AG04450 (cell line): ENCODE measurements around the gene PDLIM3. TPM values are rescaled to one million over a fixed set of nuclear protein-coding genes. Genes with fewer than 3 reads are reported as not detected.
"Not testable (repeated sequence)": the region's sequence is repeated elsewhere in the genome, so short reads cannot be mapped to it uniquely, and the experiment has no call there.

ENCODE experiments used
- CTCF ChIA-PET: fragments of 300-600, 350-600 bp; formaldehyde crosslinking; extraction: SDS; loops from one replicate; lab custom pipeline; 2022; ENCODE audit warnings: antibody characterized with exemption, inconsistent platforms; lab: Charles Lee
- POLR2A ChIA-PET: fragments of 350-600 bp; formaldehyde crosslinking; extraction: SDS; loops from one replicate; lab custom pipeline; 2021; ENCODE audit warnings: antibody characterized with exemption, inconsistent platforms; lab: Yijun Ruan, JAX
- DNase-seq: peaks from one replicate; pipeline ENCODE4 v3.0.0-alpha.2; 2011; ENCODE audit warnings: low read depth, low spot score
- H3K27ac ChIP-seq: one replicate; pipeline ENCODE4 v1.5.1; 2012; ENCODE audit warnings: low read depth, low read length, control low read depth
- H3K27me3 ChIP-seq: one replicate; pipeline ENCODE4 v1.6.0; 2012; ENCODE audit warnings: low read length; ENCODE audit not compliant: control insufficient read depth, insufficient read depth
- H3K4me3 ChIP-seq: 2 replicates; pipeline ENCODE4 v1.5.1; 2011; ENCODE audit warnings: mild to moderate bottlenecking, low read depth, low read length, control low read depth
- H3K9me3 ChIP-seq: 2 replicates; pipeline ENCODE4 v1.5.1; 2012; ENCODE audit warnings: low read length; ENCODE audit not compliant: control insufficient read depth, insufficient read depth
- CTCF ChIP-seq: IDR thresholded peaks from 2 replicates; pipeline ENCODE4 v1.5.1; 2011; ENCODE audit warnings: low read depth, low read length, control low read depth, inconsistent platforms
- polyA plus RNA-seq: library from polyadenylated mRNA; depleted of rRNA; stranded (reverse); fragments of >200 nt; gene quantifications from 2 replicates; pipeline ENCODE4 v1.2.3, GENCODE V29; 2011

Gene PDLIM3
- polyA plus RNA-seq, 1 experiment = 15.4 TPM

GRCh38 chr4:185532293-185532692 is 3.0 kb downstream of the PDLIM3 start:
- TF ChIP-seq CTCF = no peak
- Histone ChIP-seq H3K27me3 (no peaks in the 10 kb centered on the region), H3K27ac (no peak overlapping the region), H3K4me3 (no peak overlapping the region), H3K9me3 (no peaks in the 10 kb centered on the region)
- CTCF ChIA-PET = interaction anchor here (0.6 to 0.7 kb wide), 2 partner anchors 11 to 1269 kb away, joined by 3 read pairs; no protein-coding TSS in a partner anchor
- no peak for DNase-seq
- POLR2A ChIA-PET = no interaction called here

GRCh38 chr4:185531654-185532053 is 3.7 kb downstream of the PDLIM3 start:
- CTCF ChIA-PET = interaction anchor here (0.6 to 1.0 kb wide), 3 partner anchors 10 to 1268 kb away, joined by 3 read pairs; no protein-coding TSS in a partner anchor
- H3K27me3 ChIP-seq, DNase-seq, H3K9me3 ChIP-seq, POLR2A ChIA-PET, H3K4me3 ChIP-seq, H3K27ac ChIP-seq: not testable (repeated sequence)

- CTCF ChIA-PET = no interaction called here
- POLR2A ChIA-PET = no interaction called here
- H3K4me3 ChIP-seq = no peak overlapping the region
- no peaks in the 10 kb centered on the region for H3K27me3 ChIP-seq
- DNase-seq = no peak
- H3K9me3 ChIP-seq = 0 out of 2 replicates have a peak, but pooled peaks cover 4% of the 10 kb centered on the region
- no peak for TF ChIP-seq CTCF
- H3K27ac ChIP-seq = no peak overlapping the region
Observed at GRCh38 chr4:185529413-185529812, 5.9 kb downstream of the PDLIM3 start.

DNA sequence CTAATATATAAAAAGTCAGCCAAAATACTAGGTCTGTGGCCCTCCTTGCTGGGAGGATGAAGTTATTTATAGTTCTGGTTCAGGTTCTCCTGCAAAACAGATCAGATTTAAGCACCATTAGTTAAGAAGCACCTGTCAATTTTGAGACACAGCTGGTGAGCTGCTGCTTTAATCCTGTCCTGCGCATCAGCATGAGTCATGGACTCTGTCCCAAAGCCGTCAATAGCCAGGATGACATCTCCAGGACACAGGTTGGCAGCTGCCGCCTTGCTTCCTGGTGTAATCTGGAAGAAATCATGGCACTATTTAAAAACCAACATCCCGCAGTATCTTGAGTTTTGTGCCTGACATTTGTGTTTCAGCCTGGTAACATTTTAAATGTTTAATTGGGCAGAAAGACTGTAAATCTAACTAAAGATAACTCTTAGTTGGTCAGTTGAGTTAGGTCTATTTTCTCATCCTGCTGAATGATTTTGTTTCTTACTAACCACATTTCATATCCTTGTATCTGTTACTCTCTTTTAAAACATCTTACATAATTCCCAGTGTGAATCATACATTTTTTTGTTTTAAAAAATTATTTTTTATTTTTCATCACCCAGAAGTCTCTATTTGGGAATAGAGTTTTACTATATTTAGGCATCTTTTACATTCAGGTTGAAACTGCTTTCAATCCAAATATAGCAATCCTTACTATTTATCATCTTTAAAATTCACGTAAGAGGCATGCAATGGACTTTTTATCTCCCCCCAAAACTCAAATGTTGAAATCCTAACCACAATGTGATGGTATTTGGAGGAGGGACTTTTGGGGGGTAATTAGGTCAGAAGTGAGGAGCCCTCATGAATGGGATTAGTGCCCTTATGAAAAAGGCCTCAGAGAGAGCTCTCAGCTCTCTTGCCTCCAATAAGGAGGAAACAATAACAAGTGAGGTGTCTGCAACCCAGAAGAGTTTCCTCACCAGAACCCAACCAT is 10.1 kb downstream of the PDLIM3 start:
- 0 out of 2 replicates have a peak, but pooled peaks cover 4% of the 10 kb centered on the region for H3K9me3 ChIP-seq
- no peak overlapping the region for H3K4me3 ChIP-seq
- no peak for TF ChIP-seq CTCF
- no peaks in the 10 kb centered on the region for H3K27me3 ChIP-seq
- POLR2A ChIA-PET = no interaction called here
- CTCF ChIA-PET = no interaction called here
- H3K27ac ChIP-seq = no peak overlapping the region
- no peak for DNase-seq

DNA sequence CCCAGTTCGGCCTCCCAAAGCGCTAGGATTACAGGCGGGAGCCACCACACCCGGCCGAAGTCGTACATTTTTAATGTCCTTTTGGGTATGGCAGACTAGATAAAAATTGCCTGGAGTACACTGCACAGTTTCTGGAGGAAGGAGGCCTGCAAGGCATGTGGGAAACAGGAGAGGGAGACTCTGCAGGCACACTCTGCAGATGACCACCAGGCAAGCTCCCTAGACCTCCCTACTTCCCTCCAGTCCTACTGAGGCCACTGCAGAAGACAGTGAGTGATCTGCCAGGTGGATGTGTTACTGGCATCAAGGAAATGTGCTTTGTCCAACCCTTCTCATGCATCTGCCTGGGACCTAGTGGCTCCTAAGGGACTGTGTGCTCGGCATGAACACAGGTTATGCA is 11.4 kb downstream of the PDLIM3 start:
- TF ChIP-seq CTCF = no peak
- DNase-seq = no peak
- H3K4me3 ChIP-seq = no peak overlapping the region
- H3K27me3 ChIP-seq = no peaks in the 10 kb centered on the region
- POLR2A ChIA-PET = no interaction called here
- 0 out of 2 replicates have a peak, but pooled peaks cover 4% of the 10 kb centered on the region for H3K9me3 ChIP-seq
- CTCF ChIA-PET = no interaction called here
- no peak overlapping the region for H3K27ac ChIP-seq
